Measurements from ENCODE around the gene IGLON5. TPM values are rescaled to one million over a fixed set of nuclear protein-coding genes. Genes with fewer than 3 reads are reported as not detected.

The IGLON5 gene
- polyA plus RNA-seq, 3 donors, result 0.11 to 1.1 (median 0.28) TPM

- no peak overlapping the region for H3K27ac ChIP-seq (ENCODE audit: low read depth, low read length)
- WGBS, 3 donors, result 67 to 85% (median 73%) methylated on average over 18 of the region's 18 CpGs
Observed at GRCh38 chr19:51372021-51372648, 60.7 kb downstream of the IGLON5 start.

- H3K27ac ChIP-seq (ENCODE audit: low read depth, low read length), result no peak within 1 kb of the TSS
- WGBS, 3 donors, result 31 to 41% (median 32%) methylated on average over 9 of the region's 9 CpGs
Observed at GRCh38 chr19:51372649-51373504, 61.4 kb downstream of the IGLON5 start, which contains the start of gene NKG7. Gene NKG7, minus strand, starts transcription at chr19:51372654. Its CDS starts 119 bp downstream, at chr19:51372535.

- 48 to 69% (median 59%) methylated on average over 10 to 11 of the region's 11 CpGs for WGBS, 3 donors
Observed at GRCh38 chr19:51375504-51376221, 64.2 kb downstream of the IGLON5 start.

GRCh38 chr19:51377422-51377821 is 66.0 kb downstream of the IGLON5 start:
- no peak overlapping the region for H3K27ac ChIP-seq (ENCODE audit: low read depth, low read length)
- 74 to 82% (median 77%) methylated on average over 2 of the region's 2 CpGs for WGBS, 3 donors

More at GRCh38 chr19:51375504-51376221, 64.2 kb downstream of the IGLON5 start:
- no peak overlapping the region for H3K27ac ChIP-seq (ENCODE audit: low read depth, low read length)

GRCh38 chr19:51380379-51380778 is 68.9 kb downstream of the IGLON5 start:
- WGBS, 3 donors, result 90 to 91% (median 90%) methylated on average over 9 of the region's 9 CpGs
- H3K27ac ChIP-seq (ENCODE audit: low read depth, low read length), result no peak overlapping the region

Other genes with a start within 250 kb of the IGLON5 start
- 1 to 10 TPM in 2 of 3 donors, not detected in 1; 1.2 to 1.3 TPM for gene KLK13, start 246.6 kb upstream of the IGLON5 start, polyA plus RNA-seq
- gene KLK14, start 228.8 kb upstream of the IGLON5 start, polyA plus RNA-seq, result under 1 TPM in 2 of 3 donors, not detected in 1; 0.07 to 0.20 TPM
- 1 to 10 TPM; 1.2 to 4.9 (median 3.2) TPM for gene CTU1, start 203.2 kb upstream of the IGLON5 start, polyA plus RNA-seq
- gene SIGLEC9, start 186.7 kb upstream of the IGLON5 start, polyA plus RNA-seq, result 1 to 10 TPM in 2 of 3 donors, under 1 TPM in 1; 0.78 to 7.1 (median 4.3) TPM
- 1 to 10 TPM in 2 of 3 donors, under 1 TPM in 1; 0.59 to 5.1 (median 2.3) TPM for gene SIGLEC7, start 169.3 kb upstream of the IGLON5 start, polyA plus RNA-seq
- gene CD33, start 86.6 kb upstream of the IGLON5 start, polyA plus RNA-seq, result 10 to 100 TPM in 1 of 3 donors, 1 to 10 TPM in 2; 1.5 to 10.6 (median 6.7) TPM
- gene SIGLECL1, start 60.6 kb upstream of the IGLON5 start, polyA plus RNA-seq, result not detected
- 1 to 10 TPM in 2 of 3 donors, under 1 TPM in 1; 0.48 to 1.7 (median 1.3) TPM for gene VSIG10L, start 30.5 kb downstream of the IGLON5 start, polyA plus RNA-seq
- 100 to 1,000 TPM in 2 of 3 donors, 10 to 100 TPM in 1; 99.6 to 407 (median 224) TPM for gene ETFB, start 54.7 kb downstream of the IGLON5 start, polyA plus RNA-seq
- gene CLDND2, start 57.4 kb downstream of the IGLON5 start, polyA plus RNA-seq, result 1 to 10 TPM in 1 of 3 donors, under 1 TPM in 2; 0.48 to 3.3 (median 0.49) TPM
- 10 to 100 TPM in 1 of 3 donors, 1 to 10 TPM in 2; 1.5 to 10.3 (median 9.1) TPM for gene NKG7, start 61.0 kb downstream of the IGLON5 start, polyA plus RNA-seq
- not detected for gene LIM2, start 76.3 kb downstream of the IGLON5 start, polyA plus RNA-seq
- gene C19orf84, start 78.9 kb downstream of the IGLON5 start, polyA plus RNA-seq, result under 1 TPM in 1 of 3 donors, not detected in 2; 0.56 TPM
- 1 to 10 TPM; 2.1 to 3.5 (median 2.4) TPM for gene SIGLEC10, start 106.0 kb downstream of the IGLON5 start, polyA plus RNA-seq
- under 1 TPM in 2 of 3 donors, not detected in 1; 0.04 to 0.08 TPM for gene SIGLEC8, start 146.8 kb downstream of the IGLON5 start, polyA plus RNA-seq
- gene CEACAM18, start 166.9 kb downstream of the IGLON5 start, polyA plus RNA-seq, result not detected
- gene SIGLEC12, start 190.2 kb downstream of the IGLON5 start, polyA plus RNA-seq, result under 1 TPM in 2 of 3 donors, not detected in 1; 0.08 to 0.56 TPM
- under 1 TPM in 2 of 3 donors, not detected in 1; 0.05 to 0.34 TPM for gene SIGLEC6, start 220.0 kb downstream of the IGLON5 start, polyA plus RNA-seq

Data from adipose tissue (tissue), 3 donors.